H1 (cell line): Measurements from ENCODE around the gene OTOF. TPM values are rescaled to one million over a fixed set of nuclear protein-coding genes. Genes with fewer than 3 reads are reported as not detected.

ENCODE experiments used
- CTCF ChIA-PET: fragments of 300-600 bp; sonication (Branson Sonifier 250); formaldehyde crosslinking; loops from one replicate; lab custom pipeline; 2021; ENCODE audit not compliant: partially characterized antibody; lab: Charles Lee
- POLR2A ChIA-PET: fragments of 300-600 bp; sonication (Branson Sonifier 250); formaldehyde crosslinking; loops from one replicate; lab custom pipeline; 2021; ENCODE audit warnings: inconsistent platforms; ENCODE audit not compliant: partially characterized antibody; lab: Charles Lee
- DNase-seq, 2 experiments: peaks; one replicate each; pipeline versions ENCODE4 v3.0.0 to v3.0.0-alpha.2; 2010 to 2022; ENCODE audit warnings: low spot score in 2 of 2, low read depth in 1 of 2, mixed read lengths in 1 of 2
- FAIRE-seq: peaks from 2 replicates; lab custom pipeline; 2011; peaks lifted over from hg19 to GRCh38; lab: Jason Lieb, UNC
- H2AFZ ChIP-seq: 2 replicates; pipeline ENCODE4 v1.8.1; 2012; ENCODE audit warnings: low read length, inconsistent platforms
- H2AK5ac ChIP-seq: 2 replicates; pipeline ENCODE4 v1.6.1; 2013; ENCODE audit warnings: low read depth, low read length
- H2BK120ac ChIP-seq: replicated peaks from 2 replicates; pipeline ENCODE3; 2013; ENCODE audit warnings: low read depth, low read length, inconsistent platforms
- H2BK12ac ChIP-seq: 2 replicates; pipeline ENCODE4 v1.6.1; 2013; ENCODE audit warnings: low read depth, low read length
- H2BK15ac ChIP-seq: 2 replicates; pipeline ENCODE4 v1.6.1; 2013; ENCODE audit warnings: low read length
- H2BK20ac ChIP-seq: 2 replicates; pipeline ENCODE4 v1.6.1; 2013; ENCODE audit warnings: low read length
- H2BK5ac ChIP-seq: 2 replicates; pipeline ENCODE4 v1.6.1; 2013; ENCODE audit warnings: low read depth, low read length
- H3K14ac ChIP-seq: 2 replicates; pipeline ENCODE4 v1.6.1; 2013; ENCODE audit warnings: inconsistent platforms; ENCODE audit not compliant: insufficient read length
- H3K18ac ChIP-seq: 2 replicates; pipeline ENCODE4 v1.6.1; 2013; ENCODE audit warnings: low read length; ENCODE audit errors: extremely low read depth
- H3K23ac ChIP-seq: 2 replicates; pipeline ENCODE4 v1.6.1; 2013; ENCODE audit warnings: inconsistent platforms; ENCODE audit not compliant: insufficient read length
- H3K23me2 ChIP-seq: 2 replicates; pipeline ENCODE4 v1.6.1; 2013; ENCODE audit warnings: low read depth, low read length
- H3K27ac ChIP-seq: 2 replicates; pipeline ENCODE4 v1.6.1; 2011; ENCODE audit warnings: low read depth, low read length, inconsistent platforms
- H3K27me3 ChIP-seq, 4 experiments: replicated peaks in 1 of 4; 1 replicate in 1 of 4; 2 replicates in 3 of 4; pipeline versions ENCODE4 v1.6.1 to v1.8.1; 2011 to 2013; ENCODE audit warnings: low read length in 3 of 4, mild to moderate bottlenecking in 3 of 4, inconsistent platforms in 2 of 4, mixed read lengths in 2 of 4, moderate library complexity in 1 of 4; ENCODE audit not compliant: control insufficient read depth in 3 of 4, insufficient read depth in 3 of 4; ENCODE audit errors: extremely low read depth in 1 of 4
- H3K36me3 ChIP-seq, 4 experiments: 2 replicates each; pipeline versions ENCODE4 v1.6.1 to v1.8.1; 2011 to 2013; ENCODE audit warnings: mild to moderate bottlenecking in 4 of 4, low read length in 3 of 4, moderate library complexity in 2 of 4, control low read depth in 1 of 4, inconsistent platforms in 1 of 4; ENCODE audit not compliant: insufficient read depth in 4 of 4, control insufficient read depth in 2 of 4
- H3K4ac ChIP-seq: replicated peaks from 2 replicates; pipeline ENCODE3; 2013; ENCODE audit warnings: low read length, low read depth, mixed read lengths, inconsistent platforms; ENCODE audit not compliant: insufficient read length
- H3K4me1 ChIP-seq, 4 experiments: replicated peaks in 1 of 4; 1 replicate in 1 of 4; 2 replicates in 3 of 4; pipeline versions ENCODE4 v1.6.1 to v1.8.1; 2011 to 2013; ENCODE audit warnings: low read length in 3 of 4, inconsistent platforms in 2 of 4, mixed read lengths in 1 of 4; ENCODE audit not compliant: insufficient read depth in 4 of 4, control insufficient read depth in 3 of 4
- H3K4me2 ChIP-seq, 2 experiments: 2 replicates each; pipeline versions ENCODE4 v1.6.1 to v1.8.1; 2011 to 2013; ENCODE audit warnings: low read depth in 2 of 2, low read length in 2 of 2, control low read depth in 1 of 2, inconsistent platforms in 1 of 2, mild to moderate bottlenecking in 1 of 2; ENCODE audit not compliant: insufficient read depth in 1 of 2
- H3K4me3 ChIP-seq, 4 experiments: fragments of 200-600, 300-600 bp in 1 of 4; sonication (generic), shearing (Covaris generic), sonication (Bioruptor Twin) in 1 of 4; 2 replicates each; pipeline versions ENCODE4 v1.5.1 to v1.8.1; 2011 to 2016; ENCODE audit warnings: low read length in 4 of 4, low read depth in 3 of 4, control low read depth in 2 of 4, inconsistent platforms in 2 of 4, mild to moderate bottlenecking in 2 of 4, mixed read lengths in 1 of 4, moderate library complexity in 1 of 4; ENCODE audit not compliant: insufficient read depth in 2 of 4; ENCODE audit errors: extremely low read depth in 1 of 4
- H3K56ac ChIP-seq: replicated peaks from 2 replicates; pipeline ENCODE3; 2013; ENCODE audit warnings: low read depth, mild to moderate bottlenecking, mixed read lengths, low read length, inconsistent platforms; ENCODE audit not compliant: insufficient read length
- H3K79me1 ChIP-seq: 2 replicates; pipeline ENCODE4 v1.6.1; 2013; ENCODE audit warnings: low read depth, low read length, control low read depth
- H3K79me2 ChIP-seq, 2 experiments: 2 replicates each; pipeline versions ENCODE4 v1.6.1 to v1.8.1; 2012 to 2013; ENCODE audit warnings: low read length in 2 of 2, mild to moderate bottlenecking in 2 of 2, inconsistent platforms in 1 of 2; ENCODE audit not compliant: insufficient read depth in 2 of 2, control insufficient read depth in 1 of 2
- H3K9ac ChIP-seq, 4 experiments: replicated peaks in 1 of 4; 1 replicate in 1 of 4; 2 replicates in 3 of 4; pipeline versions ENCODE4 v1.6.1 to v1.8.1; 2011 to 2013; ENCODE audit warnings: low read depth in 3 of 4, low read length in 3 of 4, control low read depth in 2 of 4, mild to moderate bottlenecking in 2 of 4, moderate library complexity in 2 of 4, inconsistent platforms in 1 of 4; ENCODE audit errors: extremely low read depth in 1 of 4
- H3K9me3 ChIP-seq, 2 experiments: 2 replicates each; pipeline versions ENCODE4 v1.6.1 to v1.8.1; 2012 to 2013; ENCODE audit warnings: mild to moderate bottlenecking in 2 of 2, moderate library complexity in 2 of 2, control low read depth in 1 of 2, inconsistent platforms in 1 of 2, low read depth in 1 of 2, low read length in 1 of 2, mixed read lengths in 1 of 2; ENCODE audit not compliant: insufficient read depth in 2 of 2
- H4K20me1 ChIP-seq, 2 experiments: replicated peaks in 1 of 2; 2 replicates each; pipeline versions ENCODE3 to v1.8.1; 2011 to 2013; ENCODE audit warnings: inconsistent platforms in 2 of 2, low read length in 2 of 2, mild to moderate bottlenecking in 1 of 2; ENCODE audit not compliant: insufficient read depth in 2 of 2, control insufficient read depth in 1 of 2
- H4K5ac ChIP-seq: 2 replicates; pipeline ENCODE4 v1.6.1; 2013; ENCODE audit warnings: low read length, low read depth, mixed read lengths, inconsistent platforms; ENCODE audit not compliant: insufficient read length
- H4K8ac ChIP-seq: 2 replicates; pipeline ENCODE4 v1.8.0; 2013; ENCODE audit warnings: mild to moderate bottlenecking, moderate library complexity, low read length, inconsistent platforms; ENCODE audit not compliant: insufficient read depth; ENCODE audit errors: extremely low read depth
- H4K91ac ChIP-seq: replicated peaks from 2 replicates; pipeline ENCODE3; 2013; ENCODE audit warnings: low read length, mixed read lengths, inconsistent platforms; ENCODE audit not compliant: insufficient read length
- BACH1 ChIP-seq: IDR thresholded peaks from 2 replicates; pipeline ENCODE4 v1.6.1; 2012; ENCODE audit warnings: low read length, improper control_type of control experiment
- HDAC2 ChIP-seq, 2 experiments: fragments of 300-600 bp in 1 of 2; sonication (generic) in 1 of 2; IDR thresholded peaks; 2 replicates each; pipeline ENCODE4 v1.6.1; 2011 to 2012; ENCODE audit warnings: low read depth in 2 of 2, low read length in 2 of 2, mild to moderate bottlenecking in 2 of 2, moderate library complexity in 2 of 2, borderline replicate concordance in 1 of 2, inconsistent platforms in 1 of 2
- RAD21 ChIP-seq, 2 experiments: IDR thresholded peaks in 1 of 2; conservative IDR thresholded peaks in 1 of 2; 2 replicates each; pipeline ENCODE4 v1.6.1; 2011; ENCODE audit warnings: low read depth in 2 of 2, low read length in 2 of 2, improper control_type of control experiment in 1 of 2, inconsistent platforms in 1 of 2, mild to moderate bottlenecking in 1 of 2, moderate library complexity in 1 of 2
- WGBS, 2 experiments: shearing (Covaris generic) in 1 of 2; methylation state at CpG; one replicate each; pipeline versions ENCODE4 v1.1.6 to v1.1.7; 2013 to 2015; ENCODE audit warnings: low lambda C conversion rate in 2 of 2, mixed read lengths in 2 of 2, inconsistent platforms in 1 of 2, low coverage in 1 of 2, missing lambda C conversion rate in 1 of 2; ENCODE audit not compliant: insufficient replicate concordance in 2 of 2, insufficient coverage in 1 of 2, insufficient read length in 1 of 2; ENCODE audit errors: extremely low coverage in 1 of 2, missing lambda C conversion rate in 1 of 2; 5-methylcytosine and 5-hydroxymethylcytosine counted together
- polyA plus RNA-seq, 7 experiments: library from polyadenylated mRNA; depleted of rRNA in 3 of 7; stranded (reverse) in 5 of 7; unstranded in 2 of 7; fragments of >200 nt in 5 of 7; fragments of 200-250 nt in 2 of 7; gene quantifications; 1 replicate in 5 of 7; 2 replicates in 1 of 7; 4 replicates in 1 of 7; pipeline versions ENCODE4 v1.2.1 to v1.2.3, GENCODE V29; 2011 to 2013; ENCODE audit warnings: missing spikeins in 2 of 7, mixed read lengths in 2 of 7
- total RNA-seq: library from RNA; stranded (reverse); fragmentation: NEBNext Ultra II Directional; extraction: Animal tissue kit (Norgen Biotek cat#: 25700); gene quantifications from 2 replicates; pipeline ENCODE4 v1.2.1, GENCODE V29; 2021
- TF ChIP-seq, protein P1 (sequence below), 3 experiments: IDR thresholded peaks; 1 replicate in 2 of 3; 2 replicates in 1 of 3; pipeline versions ENCODE4 v1.5.1 to v1.6.1; 2011; ENCODE audit warnings: low read length in 3 of 3, mild to moderate bottlenecking in 3 of 3, inconsistent platforms in 2 of 3, low read depth in 1 of 3, moderate library complexity in 1 of 3; ENCODE audit not compliant: insufficient read depth in 1 of 3; ENCODE audit errors: control extremely low read depth in 1 of 3

OTOF gene
- total and polyA plus RNA-seq, 2 of the 8 experiments (the other 6 are each of a cell fraction or from before 2014, with no cell fraction given) = 0.06 TPM; not detected in 1

DNA sequence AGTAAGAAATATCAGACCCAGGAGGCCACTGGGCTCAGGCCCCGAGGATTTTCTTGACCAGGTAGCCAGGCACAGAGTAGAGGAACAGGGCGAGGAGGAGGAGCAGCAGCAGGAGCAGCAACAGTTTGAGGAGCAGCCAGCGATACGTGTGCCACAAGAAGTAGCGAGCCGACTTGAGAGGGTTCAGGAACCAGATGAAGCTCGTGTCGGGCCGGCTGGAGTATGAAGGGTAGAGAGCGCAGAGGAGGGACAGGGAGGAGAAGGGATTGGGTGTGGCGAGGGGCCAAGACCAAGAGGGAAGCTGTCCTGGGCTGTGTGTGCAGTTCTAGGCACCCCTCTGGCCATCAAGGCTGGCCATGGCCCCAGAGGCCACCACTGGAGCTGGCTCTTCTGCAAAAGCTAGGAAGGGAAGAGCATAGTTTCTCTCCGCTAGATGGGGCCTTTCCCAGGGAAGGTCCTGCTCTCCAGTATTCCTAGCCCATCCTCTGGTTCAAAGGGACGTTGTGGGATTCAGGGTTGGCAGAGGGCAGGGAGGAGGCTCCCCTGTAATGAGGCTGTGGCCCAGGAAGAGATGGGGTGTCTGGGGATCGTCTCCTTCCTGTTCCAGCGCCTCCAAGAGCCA is 17.8 kb downstream of the OTOF start:
- peak overlapping the region; percentile 61; the same call in 1 of the 2 replicates for H2BK20ac ChIP-seq
- 78% methylated on average over 14 of the region's 15 CpGs; no CpG with 5 or more reads in 1 of the 2 experiments for WGBS, 2 experiments
- H4K8ac ChIP-seq = no peak overlapping the region
- no peak overlapping the region for H3K56ac ChIP-seq
- H3K23ac ChIP-seq = no peak overlapping the region
- no peak overlapping the region for H3K9ac ChIP-seq
- TF ChIP-seq RAD21 (IDR thresholded peaks at IDR 0.05 in 1 of 2, conservative IDR thresholded peaks at IDR 0.05 in 1 of 2; ENCODE audit: low read depth in 2 of 2, low read length in 2 of 2) = peak in 1 of 2 experiments; percentile 30; a peak in 1 of 4 replicates
- TF ChIP-seq, protein P1, sequence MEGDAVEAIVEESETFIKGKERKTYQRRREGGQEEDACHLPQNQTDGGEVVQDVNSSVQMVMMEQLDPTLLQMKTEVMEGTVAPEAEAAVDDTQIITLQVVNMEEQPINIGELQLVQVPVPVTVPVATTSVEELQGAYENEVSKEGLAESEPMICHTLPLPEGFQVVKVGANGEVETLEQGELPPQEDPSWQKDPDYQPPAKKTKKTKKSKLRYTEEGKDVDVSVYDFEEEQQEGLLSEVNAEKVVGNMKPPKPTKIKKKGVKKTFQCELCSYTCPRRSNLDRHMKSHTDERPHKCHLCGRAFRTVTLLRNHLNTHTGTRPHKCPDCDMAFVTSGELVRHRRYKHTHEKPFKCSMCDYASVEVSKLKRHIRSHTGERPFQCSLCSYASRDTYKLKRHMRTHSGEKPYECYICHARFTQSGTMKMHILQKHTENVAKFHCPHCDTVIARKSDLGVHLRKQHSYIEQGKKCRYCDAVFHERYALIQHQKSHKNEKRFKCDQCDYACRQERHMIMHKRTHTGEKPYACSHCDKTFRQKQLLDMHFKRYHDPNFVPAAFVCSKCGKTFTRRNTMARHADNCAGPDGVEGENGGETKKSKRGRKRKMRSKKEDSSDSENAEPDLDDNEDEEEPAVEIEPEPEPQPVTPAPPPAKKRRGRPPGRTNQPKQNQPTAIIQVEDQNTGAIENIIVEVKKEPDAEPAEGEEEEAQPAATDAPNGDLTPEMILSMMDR (IDR thresholded peaks at IDR 0.05; ENCODE audit: control extremely low read depth in 1 of 3, insufficient read depth in 1 of 3, low read depth in 1 of 3, low read length in 3 of 3) = peak in 2 of 3 experiments; percentile 24 to 42; a peak in 2 of 4 replicates
- TF ChIP-seq HDAC2 (IDR thresholded peaks at IDR 0.05; ENCODE audit: borderline replicate concordance in 1 of 2, low read depth in 2 of 2, low read length in 2 of 2) = no peak
- TF ChIP-seq BACH1 = no peak
- peaks cover 0 to 23% (median 3%) of the 10 kb centered on the region in 4 experiments; a peak in 6 of 7 replicates for H3K4me1 ChIP-seq
- no peaks in the 10 kb centered on the region for H3K27me3 ChIP-seq
- H3K4ac ChIP-seq = no peak overlapping the region
- POLR2A ChIA-PET = no interaction called here
- H2AK5ac ChIP-seq = no peak overlapping the region
- no peaks in the 10 kb centered on the region for H4K20me1 ChIP-seq
- H3K79me2 ChIP-seq = no peaks in the 10 kb centered on the region
- no peak for FAIRE-seq
- no peak overlapping the region for H3K4me3 ChIP-seq
- H2BK15ac ChIP-seq = peak overlapping the region; percentile 92
- no peak overlapping the region for H4K91ac ChIP-seq
- no peak overlapping the region for H3K18ac ChIP-seq
- H3K4me2 ChIP-seq = no peak overlapping the region
- 0 out of 2 replicates have a peak overlapping the region, but pooled peaks have one; percentile 11 for H2AFZ ChIP-seq
- peak in 1 of 2 experiments; percentile 45 for DNase-seq
- H3K79me1 ChIP-seq = no peaks in the 10 kb centered on the region
- no peaks in the 10 kb centered on the region for H3K9me3 ChIP-seq
- H3K14ac ChIP-seq = no peak overlapping the region
- H2BK120ac ChIP-seq = no peak overlapping the region
- peak overlapping the region; percentile 23; the same call in 1 of the 2 replicates for H2BK12ac ChIP-seq
- no peaks in the 10 kb centered on the region for H3K23me2 ChIP-seq
- H3K36me3 ChIP-seq = no peaks in the 10 kb centered on the region
- H4K5ac ChIP-seq = no peak overlapping the region
- H2BK5ac ChIP-seq = no peak overlapping the region
- no peak overlapping the region for H3K27ac ChIP-seq
- CTCF ChIA-PET = interaction anchor here (0.6 to 6.3 kb wide), 17 partner anchors 7 to 225 kb away, joined by 3 to 25 read pairs (median 4); no protein-coding TSS in a partner anchor
